ENCODE measurements around the gene ZNF304.

- TF ChIP-seq GATA2 (IDR thresholded peaks at IDR 0.05; ENCODE audit: low read depth, low read length) (no peak), GATA3 (IDR thresholded peaks at IDR 0.05; ENCODE audit: low read depth, low read length) (no peak)
Observed at GRCh38 chr19:57403737-57404563, 52.9 kb downstream of the ZNF304 start.
